Stimulated activated CD8-positive, alpha-beta memory T cell treated with anti-CD3 and anti-CD28 coated beads, Interleukin-12 subunit alpha, Interleukin-12 subunit beta, amount 100 ng/mL, for 24 hours (primary cell): ENCODE measurements around the gene SLC41A3.
"Not testable (repeated sequence)": the region's sequence is repeated elsewhere in the genome, so short reads cannot be mapped to it uniquely, and the experiment has no call there.

Source experiments
- DNase-seq: peaks from one replicate; pipeline ENCODE4 v3.0.0-alpha.2; 2020; ENCODE audit errors: extremely low read depth

SLC41A3 gene

GRCh38 chr3:125958511-125959316 lies 125.2 kb downstream of the SLC41A3 start:
- no peak for DNase-seq

DNA sequence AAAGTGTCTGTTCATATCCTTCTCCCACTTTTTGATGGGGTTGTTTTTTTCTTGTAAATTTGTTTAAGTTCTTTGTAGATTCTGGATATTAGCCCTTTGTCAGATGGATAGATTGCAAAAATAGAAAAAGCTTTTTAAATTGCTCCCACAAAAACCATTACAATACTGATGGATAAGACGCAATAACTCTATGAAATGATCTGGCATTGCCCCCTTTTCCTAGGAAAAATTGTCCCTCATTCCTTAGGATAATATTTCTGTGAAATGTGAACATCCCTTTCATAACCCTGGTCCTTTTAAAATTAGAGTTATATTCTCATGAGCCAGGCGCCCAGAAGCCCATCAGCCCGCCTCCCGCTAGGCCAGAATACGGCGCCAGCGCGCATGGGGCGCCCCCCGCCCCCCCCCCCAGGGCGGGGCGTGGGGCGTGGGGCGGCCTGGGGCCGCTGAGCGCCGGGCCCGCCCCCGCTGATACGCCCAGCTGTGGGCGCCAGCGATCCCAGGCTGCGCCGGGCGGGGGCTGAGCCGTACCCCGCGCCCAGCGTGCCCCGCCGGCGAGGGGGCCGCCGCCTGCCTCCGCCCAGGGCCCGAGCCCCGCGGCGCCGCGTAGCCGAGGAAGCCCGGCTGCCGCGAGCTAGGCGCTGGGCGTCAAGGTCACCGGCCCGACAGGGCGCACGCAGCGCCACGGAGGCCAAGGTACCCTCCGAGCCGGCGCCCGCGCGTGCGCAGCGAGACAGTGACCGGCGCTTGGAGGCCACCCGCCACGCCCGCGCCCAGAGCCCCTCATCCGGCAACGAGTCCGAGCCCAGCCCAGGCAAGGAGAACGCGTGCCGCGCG lies 126.0 kb downstream of the SLC41A3 start:
- DNase-seq: no peak

DNA sequence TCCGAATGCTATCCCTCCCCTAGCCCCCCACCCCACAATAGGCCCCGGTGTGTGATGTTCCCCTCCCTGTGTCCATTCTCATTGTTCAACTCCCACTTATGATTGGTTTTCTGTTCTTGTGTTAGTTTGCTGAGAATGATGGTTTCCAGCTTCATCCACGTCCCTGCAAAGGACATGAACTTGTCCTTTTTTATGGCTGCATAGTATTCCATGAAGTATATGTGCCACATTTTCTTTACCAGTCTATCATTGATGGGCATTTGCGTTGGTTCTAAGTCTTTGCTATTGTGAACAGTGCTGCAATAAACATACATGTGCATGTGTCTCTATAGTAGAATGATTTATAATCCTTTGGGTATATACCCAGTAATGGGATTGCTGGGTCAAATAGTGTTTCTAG lies 126.9 kb downstream of the SLC41A3 start:
- not testable (repeated sequence) for DNase-seq
